GM13976 (cell line): ENCODE data around the gene LRPAP1.

Experiments used
- DNase-seq: peaks from one replicate; pipeline ENCODE4 v3.0.0; 2012; ENCODE audit warnings: low spot score
- CTCF ChIP-seq: IDR thresholded peaks from 2 replicates; pipeline ENCODE4 v1.5.1; 2012; ENCODE audit warnings: borderline replicate concordance, mild to moderate bottlenecking; ENCODE audit not compliant: insufficient read depth; ENCODE audit errors: extremely low read depth, missing control alignments, control extremely low read depth
- in situ Hi-C: fragments of 300-500 bp; cut with MboI; formaldehyde crosslinking; loops from one replicate; pipeline ENCODE4 v1.12.0; 2022; ENCODE audit warnings: low sequenced_read_pairs, mixed read lengths, inconsistent platforms; ENCODE audit not compliant: unreplicated experiment

The LRPAP1 gene

GRCh38 chr4:3477750-3478430 is 54.3 kb downstream of the LRPAP1 start:
- in situ Hi-C loops = no loop called here
- TF ChIP-seq CTCF = no peak
- no peak for DNase-seq

GRCh38 chr4:3476936-3477749 is 55.1 kb downstream of the LRPAP1 start:
- in situ Hi-C loops = no loop called here
- TF ChIP-seq CTCF = no peak
- no peak for DNase-seq

GRCh38 chr4:3476341-3476747 is 55.9 kb downstream of the LRPAP1 start:
- in situ Hi-C loops = no loop called here
- no peak for DNase-seq
- no peak for TF ChIP-seq CTCF

DNA sequence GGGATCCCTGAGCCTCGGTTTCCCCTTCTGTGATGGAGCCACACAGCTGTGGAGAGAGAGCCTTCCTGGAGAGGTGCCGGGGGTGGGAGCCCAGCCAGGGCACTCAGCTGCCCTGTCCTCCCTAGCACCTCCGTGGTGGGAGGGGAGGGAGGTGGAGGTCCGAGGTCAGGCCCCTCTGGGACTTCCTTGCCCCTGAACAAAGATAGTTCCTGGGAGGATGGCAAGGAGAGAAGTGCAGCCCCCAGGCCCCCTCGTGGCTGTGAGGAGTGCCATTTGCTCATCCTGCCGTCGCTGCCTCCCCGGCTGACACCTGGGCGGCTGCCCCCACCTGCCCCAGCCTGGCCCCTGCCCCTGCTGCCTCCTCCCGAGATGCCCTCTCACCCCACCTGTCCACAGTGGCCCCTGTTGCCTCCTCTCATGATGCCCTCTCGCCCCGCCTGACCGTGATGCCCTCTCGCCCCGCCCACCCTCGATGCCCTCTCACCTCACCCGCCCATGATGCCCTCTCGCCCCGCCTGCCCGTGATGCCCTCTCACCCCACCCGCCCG is 56.4 kb downstream of the LRPAP1 start:
- no peak for DNase-seq
- in situ Hi-C loops = no loop called here
- TF ChIP-seq CTCF = no peak

GRCh38 chr4:3475041-3475712 is 57.0 kb downstream of the LRPAP1 start:
- no peak for TF ChIP-seq CTCF
- in situ Hi-C loops = no loop called here
- DNase-seq = no peak

DNA sequence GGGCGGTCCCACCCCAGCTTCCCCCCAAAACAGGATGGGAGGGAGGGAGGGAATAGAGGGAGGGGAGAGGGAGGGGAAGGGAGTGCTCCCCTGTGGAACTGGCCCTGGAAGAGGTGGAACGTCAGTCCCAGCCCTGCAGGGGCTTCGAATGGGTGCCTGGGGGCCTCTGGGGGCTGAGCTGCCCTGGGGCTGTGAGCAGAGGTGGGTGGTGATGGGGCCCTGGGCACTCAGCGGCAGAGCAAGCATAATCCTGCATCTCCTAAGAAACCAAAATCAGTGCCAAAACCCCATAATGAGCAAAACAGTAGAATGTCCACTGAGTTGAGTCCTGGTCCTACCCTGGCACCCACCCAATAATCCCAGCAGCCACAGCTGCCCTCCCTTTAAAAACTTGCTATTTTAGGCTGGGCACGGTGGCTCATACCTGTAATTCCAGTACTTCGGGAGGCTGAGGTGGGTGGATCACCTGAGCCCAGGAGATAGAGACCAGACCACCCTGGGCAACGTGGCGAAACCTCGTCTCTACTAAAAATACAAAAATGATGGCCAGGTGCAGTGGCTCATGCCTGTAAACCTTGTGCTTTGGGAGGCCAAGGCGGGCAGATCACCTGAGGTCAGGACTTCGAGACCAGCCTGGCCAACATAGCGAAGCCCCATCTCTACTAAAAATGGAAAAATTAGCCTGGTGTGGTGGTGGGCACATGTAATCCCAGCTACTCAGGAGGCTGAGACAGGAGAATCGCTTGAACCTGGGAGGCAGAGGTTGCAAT is 58.0 kb downstream of the LRPAP1 start:
- in situ Hi-C loops = no loop called here
- TF ChIP-seq CTCF = no peak
- DNase-seq = no peak
